B cell (primary cell): ENCODE results near the gene PUM2.

ENCODE experiments used
- EZH2 ChIP-seq: IDR thresholded peaks from 2 replicates; pipeline ENCODE4 v1.6.1; 2012; ENCODE audit warnings: borderline replicate concordance, low read depth, mild to moderate bottlenecking, moderate library complexity, low read length; ENCODE audit not compliant: insufficient read depth, poor library complexity, severe bottlenecking
- TF ChIP-seq, protein P1 (sequence below): fragments of 200-600 bp; IDR thresholded peaks from one replicate; pipeline ENCODE4 v1.8.0; 2022; ENCODE audit warnings: antibody characterized with exemption, mild to moderate bottlenecking

DNA sequence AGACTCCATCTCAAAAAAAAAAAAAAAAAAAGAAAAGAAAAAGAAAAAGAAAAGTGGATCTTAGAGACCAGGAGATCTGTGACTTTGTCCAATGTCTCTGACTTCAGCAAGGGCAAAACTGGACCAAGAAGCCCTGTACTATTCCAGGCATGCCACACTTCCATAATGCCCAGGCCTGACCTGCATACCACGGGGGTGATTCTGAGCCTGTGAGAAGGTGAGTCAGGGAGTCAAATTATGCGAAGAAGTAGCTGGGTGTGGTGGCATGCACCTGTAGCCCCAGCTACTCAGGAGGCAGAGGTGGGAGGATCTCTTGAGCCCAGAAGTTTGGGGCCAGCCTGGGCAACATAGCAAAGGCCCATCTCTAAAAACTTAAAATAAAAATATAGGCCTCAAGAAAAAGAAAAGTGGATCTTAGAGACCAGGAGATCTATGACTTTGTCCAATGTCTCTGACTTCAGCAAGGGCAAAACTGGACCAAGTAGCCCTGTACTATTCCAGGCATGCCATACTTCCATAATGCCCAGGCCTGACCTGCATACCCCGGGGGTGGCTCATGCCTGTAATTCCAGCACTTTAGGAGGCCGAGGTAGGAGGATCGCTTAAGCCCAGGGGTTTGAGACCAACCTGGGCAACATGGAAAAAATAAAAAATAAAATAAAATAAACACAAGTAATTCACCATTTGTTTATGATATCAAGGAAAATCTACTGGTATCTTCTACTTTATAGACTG, 12.2 kb upstream of the PUM2 start:
- TF ChIP-seq, protein P1, sequence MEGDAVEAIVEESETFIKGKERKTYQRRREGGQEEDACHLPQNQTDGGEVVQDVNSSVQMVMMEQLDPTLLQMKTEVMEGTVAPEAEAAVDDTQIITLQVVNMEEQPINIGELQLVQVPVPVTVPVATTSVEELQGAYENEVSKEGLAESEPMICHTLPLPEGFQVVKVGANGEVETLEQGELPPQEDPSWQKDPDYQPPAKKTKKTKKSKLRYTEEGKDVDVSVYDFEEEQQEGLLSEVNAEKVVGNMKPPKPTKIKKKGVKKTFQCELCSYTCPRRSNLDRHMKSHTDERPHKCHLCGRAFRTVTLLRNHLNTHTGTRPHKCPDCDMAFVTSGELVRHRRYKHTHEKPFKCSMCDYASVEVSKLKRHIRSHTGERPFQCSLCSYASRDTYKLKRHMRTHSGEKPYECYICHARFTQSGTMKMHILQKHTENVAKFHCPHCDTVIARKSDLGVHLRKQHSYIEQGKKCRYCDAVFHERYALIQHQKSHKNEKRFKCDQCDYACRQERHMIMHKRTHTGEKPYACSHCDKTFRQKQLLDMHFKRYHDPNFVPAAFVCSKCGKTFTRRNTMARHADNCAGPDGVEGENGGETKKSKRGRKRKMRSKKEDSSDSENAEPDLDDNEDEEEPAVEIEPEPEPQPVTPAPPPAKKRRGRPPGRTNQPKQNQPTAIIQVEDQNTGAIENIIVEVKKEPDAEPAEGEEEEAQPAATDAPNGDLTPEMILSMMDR = no peak
- no peak for TF ChIP-seq EZH2
